Measurements from ENCODE around the gene CERK.

The CERK gene

GRCh38 chr22:46682011-46682731, 55.9 kb downstream of the CERK start:
- no peak for DNase-seq (ENCODE audit: low read depth)
- no peak for TF ChIP-seq CTCF (conservative IDR thresholded peaks at IDR 0.05; ENCODE audit: low read depth, low read length)
- H3K4me3 ChIP-seq (ENCODE audit: low read length) = no peak overlapping the region

GRCh38 chr22:46681010-46681409, 57.0 kb downstream of the CERK start:
- no peak for TF ChIP-seq CTCF (conservative IDR thresholded peaks at IDR 0.05; ENCODE audit: low read depth, low read length)
- H3K4me3 ChIP-seq (ENCODE audit: low read length) = no peak overlapping the region
- no peak for DNase-seq (ENCODE audit: low read depth)

GRCh38 chr22:46679706-46680269, 58.3 kb downstream of the CERK start:
- no peak overlapping the region for H3K4me3 ChIP-seq (ENCODE audit: low read length)
- no peak for TF ChIP-seq CTCF (conservative IDR thresholded peaks at IDR 0.05; ENCODE audit: low read depth, low read length)
- DNase-seq (ENCODE audit: low read depth) = no peak

GRCh38 chr22:46678785-46679700, 59.0 kb downstream of the CERK start:
- no peak for TF ChIP-seq CTCF (conservative IDR thresholded peaks at IDR 0.05; ENCODE audit: low read depth, low read length)
- DNase-seq (ENCODE audit: low read depth) = no peak

GRCh38 chr22:46678003-46678657, 59.9 kb downstream of the CERK start:
- H3K4me3 ChIP-seq (ENCODE audit: low read length) = no peak overlapping the region
- TF ChIP-seq CTCF (conservative IDR thresholded peaks at IDR 0.05; ENCODE audit: low read depth, low read length) = no peak
- DNase-seq (ENCODE audit: low read depth) = no peak

More at GRCh38 chr22:46678785-46679700, 59.0 kb downstream of the CERK start:
- no peak overlapping the region for H3K4me3 ChIP-seq (ENCODE audit: low read length)

GRCh38 chr22:46677323-46678002, 60.6 kb downstream of the CERK start:
- TF ChIP-seq CTCF (conservative IDR thresholded peaks at IDR 0.05; ENCODE audit: low read depth, low read length) = no peak
- DNase-seq (ENCODE audit: low read depth) = no peak
- H3K4me3 ChIP-seq (ENCODE audit: low read length) = no peak overlapping the region

Data from retinal pigment epithelial cell (primary cell).